HepG2 (cell line): ENCODE results near the gene LAMB2. TPM values are rescaled to one million over a fixed set of nuclear protein-coding genes. Genes with fewer than 3 reads are reported as not detected.

Experiments used
- JUNB ChIP-seq: sonication (generic); formaldehyde crosslinking; IDR thresholded peaks from 2 replicates; pipeline ENCODE4 v1.8.0; 2022; ENCODE audit warnings: missing genetic modification reagents, mild to moderate bottlenecking, borderline replicate concordance
- JUND ChIP-seq: sonication (generic); formaldehyde crosslinking; IDR thresholded peaks from 2 replicates; pipeline ENCODE4 v1.8.0; 2022; ENCODE audit warnings: mild to moderate bottlenecking, missing genetic modification reagents
- KLF13 ChIP-seq: sonication (generic); formaldehyde crosslinking; IDR thresholded peaks from 2 replicates; pipeline ENCODE4 v1.4.0; 2020; ENCODE audit warnings: mild to moderate bottlenecking, missing genetic modification reagents
- SOX6 ChIP-seq, 2 experiments: fragments of 450-650 bp in 1 of 2; sonication (generic) in 1 of 2; formaldehyde crosslinking in 1 of 2; IDR thresholded peaks; 2 replicates each; pipeline versions ENCODE4 v1.4.0 to v1.6.1; 2017 to 2020; ENCODE audit warnings: antibody characterized with exemption in 1 of 2, mild to moderate bottlenecking in 1 of 2, missing genetic modification reagents in 1 of 2
- ZNF878 ChIP-seq: sonication (generic); formaldehyde crosslinking; IDR thresholded peaks from 2 replicates; pipeline ENCODE4 v1.8.1; 2023; ENCODE audit warnings: mild to moderate bottlenecking, missing genetic modification reagents, moderate library complexity
- polyA plus RNA-seq, 8 experiments: library from polyadenylated mRNA; depleted of rRNA in 3 of 8; stranded (reverse) in 7 of 8; unstranded in 1 of 8; fragments of >200 nt; fragmentation: Illumina TruSeq in 4 of 8; extraction: Trizol in 4 of 8; gene quantifications; 2 replicates each; pipeline versions ENCODE4 v1.2.1 to v1.2.3, GENCODE V29; 2011 to 2016; ENCODE audit warnings: low read depth in 4 of 8, missing spikeins in 1 of 8, mixed read lengths in 1 of 8; ENCODE audit not compliant: insufficient read depth in 1 of 8
- total RNA-seq, 5 experiments: library from RNA; depleted of rRNA; stranded (reverse); fragments of >200 nt; fragmentation: Illumina TruSeq; extraction: Trizol; gene quantifications; 2 replicates each; pipeline ENCODE4 v1.2.3, GENCODE V29; 2016; ENCODE audit warnings: low read depth in 1 of 5
- TF ChIP-seq, protein P1 (sequence below): sonication (generic); formaldehyde crosslinking; IDR thresholded peaks from 2 replicates; pipeline ENCODE4 v1.8.0; 2022; ENCODE audit warnings: mild to moderate bottlenecking, missing genetic modification reagents, moderate library complexity
- TF ChIP-seq, protein P2 (sequence below): sonication (generic); formaldehyde crosslinking; IDR thresholded peaks from 2 replicates; pipeline ENCODE4 v1.8.1; 2022; ENCODE audit warnings: low read depth, mild to moderate bottlenecking, missing genetic modification reagents
- TF ChIP-seq, protein P3 (sequence below): fragments of 450-650 bp; IDR thresholded peaks from 2 replicates; pipeline ENCODE4 v1.6.1; 2017; ENCODE audit warnings: mild to moderate bottlenecking
- TF ChIP-seq, protein P4 (sequence below): sonication (generic); formaldehyde crosslinking; IDR thresholded peaks from 2 replicates; pipeline ENCODE4 v1.4.0; 2020; ENCODE audit warnings: missing genetic modification reagents
- TF ChIP-seq, protein P5 (sequence below): sonication (generic); formaldehyde crosslinking; IDR thresholded peaks from 2 replicates; pipeline ENCODE4 v1.8.0; 2022; ENCODE audit warnings: low read depth, missing genetic modification reagents
- TF ChIP-seq, protein P6 (sequence below): sonication (generic); formaldehyde crosslinking; IDR thresholded peaks from 2 replicates; pipeline ENCODE4 v1.4.0; 2020; ENCODE audit warnings: missing genetic modification reagents, borderline replicate concordance

Gene LAMB2
- total and polyA plus RNA-seq, 2 of the 13 experiments (the other 11 are each of a cell fraction or from before 2014, with no cell fraction given) = 208 to 443 TPM

DNA sequence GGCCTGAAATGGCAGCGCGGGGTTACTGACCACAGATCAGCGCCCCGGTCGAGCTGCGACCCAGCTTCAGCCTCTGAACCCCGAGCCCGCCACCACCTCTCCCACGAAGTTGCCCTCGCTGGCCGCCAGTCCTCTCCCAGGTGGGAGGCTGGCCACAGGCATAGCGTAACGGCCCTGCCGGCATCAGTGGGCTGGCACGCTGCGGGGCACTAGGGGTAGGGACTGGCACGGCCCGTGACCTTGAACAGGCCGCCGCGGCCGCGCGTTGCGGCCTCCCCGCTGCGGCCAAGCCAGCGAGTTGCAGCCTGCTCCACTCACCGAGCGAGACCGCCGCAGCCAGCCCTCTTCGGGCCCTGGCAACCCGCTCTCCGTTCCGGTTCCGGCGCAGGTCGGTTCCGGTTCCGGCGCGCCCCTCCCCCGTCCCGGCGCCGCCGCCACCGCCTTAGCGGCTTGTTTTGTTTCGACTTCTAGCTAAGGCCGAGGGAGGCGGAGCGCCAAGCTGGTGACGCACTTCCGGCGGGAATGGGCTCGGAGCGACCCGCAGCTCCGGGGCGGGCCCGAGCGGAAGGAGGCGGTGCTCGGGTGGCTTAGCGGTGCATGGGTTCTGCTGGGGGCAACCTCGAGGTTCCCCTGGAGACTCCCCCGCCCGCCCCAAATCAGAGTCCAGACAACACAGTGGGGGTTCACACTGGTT lies 12.3 kb downstream of the LAMB2 start, which contains the start of gene USP19 (continued):
- TF ChIP-seq, protein P1, sequence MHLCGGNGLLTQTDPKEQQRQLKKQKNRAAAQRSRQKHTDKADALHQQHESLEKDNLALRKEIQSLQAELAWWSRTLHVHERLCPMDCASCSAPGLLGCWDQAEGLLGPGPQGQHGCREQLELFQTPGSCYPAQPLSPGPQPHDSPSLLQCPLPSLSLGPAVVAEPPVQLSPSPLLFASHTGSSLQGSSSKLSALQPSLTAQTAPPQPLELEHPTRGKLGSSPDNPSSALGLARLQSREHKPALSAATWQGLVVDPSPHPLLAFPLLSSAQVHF (CRISPR knock-in tag) = no peak
- TF ChIP-seq KLF13 (CRISPR knock-in tag) = no peak; the same call in 1 of the 2 replicates
- TF ChIP-seq, protein P2, sequence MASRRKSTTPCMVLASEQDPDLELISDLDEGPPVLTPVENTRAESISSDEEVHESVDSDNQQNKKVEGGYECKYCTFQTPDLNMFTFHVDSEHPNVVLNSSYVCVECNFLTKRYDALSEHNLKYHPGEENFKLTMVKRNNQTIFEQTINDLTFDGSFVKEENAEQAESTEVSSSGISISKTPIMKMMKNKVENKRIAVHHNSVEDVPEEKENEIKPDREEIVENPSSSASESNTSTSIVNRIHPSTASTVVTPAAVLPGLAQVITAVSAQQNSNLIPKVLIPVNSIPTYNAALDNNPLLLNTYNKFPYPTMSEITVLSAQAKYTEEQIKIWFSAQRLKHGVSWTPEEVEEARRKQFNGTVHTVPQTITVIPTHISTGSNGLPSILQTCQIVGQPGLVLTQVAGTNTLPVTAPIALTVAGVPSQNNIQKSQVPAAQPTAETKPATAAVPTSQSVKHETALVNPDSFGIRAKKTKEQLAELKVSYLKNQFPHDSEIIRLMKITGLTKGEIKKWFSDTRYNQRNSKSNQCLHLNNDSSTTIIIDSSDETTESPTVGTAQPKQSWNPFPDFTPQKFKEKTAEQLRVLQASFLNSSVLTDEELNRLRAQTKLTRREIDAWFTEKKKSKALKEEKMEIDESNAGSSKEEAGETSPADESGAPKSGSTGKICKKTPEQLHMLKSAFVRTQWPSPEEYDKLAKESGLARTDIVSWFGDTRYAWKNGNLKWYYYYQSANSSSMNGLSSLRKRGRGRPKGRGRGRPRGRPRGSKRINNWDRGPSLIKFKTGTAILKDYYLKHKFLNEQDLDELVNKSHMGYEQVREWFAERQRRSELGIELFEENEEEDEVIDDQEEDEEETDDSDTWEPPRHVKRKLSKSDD = peak; percentile 52; the same call in 1 of the 2 replicates
- TF ChIP-seq JUNB (CRISPR knock-in tag) = no peak
- TF ChIP-seq, protein P3, sequence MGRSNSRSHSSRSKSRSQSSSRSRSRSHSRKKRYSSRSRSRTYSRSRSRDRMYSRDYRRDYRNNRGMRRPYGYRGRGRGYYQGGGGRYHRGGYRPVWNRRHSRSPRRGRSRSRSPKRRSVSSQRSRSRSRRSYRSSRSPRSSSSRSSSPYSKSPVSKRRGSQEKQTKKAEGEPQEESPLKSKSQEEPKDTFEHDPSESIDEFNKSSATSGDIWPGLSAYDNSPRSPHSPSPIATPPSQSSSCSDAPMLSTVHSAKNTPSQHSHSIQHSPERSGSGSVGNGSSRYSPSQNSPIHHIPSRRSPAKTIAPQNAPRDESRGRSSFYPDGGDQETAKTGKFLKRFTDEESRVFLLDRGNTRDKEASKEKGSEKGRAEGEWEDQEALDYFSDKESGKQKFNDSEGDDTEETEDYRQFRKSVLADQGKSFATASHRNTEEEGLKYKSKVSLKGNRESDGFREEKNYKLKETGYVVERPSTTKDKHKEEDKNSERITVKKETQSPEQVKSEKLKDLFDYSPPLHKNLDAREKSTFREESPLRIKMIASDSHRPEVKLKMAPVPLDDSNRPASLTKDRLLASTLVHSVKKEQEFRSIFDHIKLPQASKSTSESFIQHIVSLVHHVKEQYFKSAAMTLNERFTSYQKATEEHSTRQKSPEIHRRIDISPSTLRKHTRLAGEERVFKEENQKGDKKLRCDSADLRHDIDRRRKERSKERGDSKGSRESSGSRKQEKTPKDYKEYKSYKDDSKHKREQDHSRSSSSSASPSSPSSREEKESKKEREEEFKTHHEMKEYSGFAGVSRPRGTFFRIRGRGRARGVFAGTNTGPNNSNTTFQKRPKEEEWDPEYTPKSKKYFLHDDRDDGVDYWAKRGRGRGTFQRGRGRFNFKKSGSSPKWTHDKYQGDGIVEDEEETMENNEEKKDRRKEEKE = no peak
- TF ChIP-seq, protein P4, sequence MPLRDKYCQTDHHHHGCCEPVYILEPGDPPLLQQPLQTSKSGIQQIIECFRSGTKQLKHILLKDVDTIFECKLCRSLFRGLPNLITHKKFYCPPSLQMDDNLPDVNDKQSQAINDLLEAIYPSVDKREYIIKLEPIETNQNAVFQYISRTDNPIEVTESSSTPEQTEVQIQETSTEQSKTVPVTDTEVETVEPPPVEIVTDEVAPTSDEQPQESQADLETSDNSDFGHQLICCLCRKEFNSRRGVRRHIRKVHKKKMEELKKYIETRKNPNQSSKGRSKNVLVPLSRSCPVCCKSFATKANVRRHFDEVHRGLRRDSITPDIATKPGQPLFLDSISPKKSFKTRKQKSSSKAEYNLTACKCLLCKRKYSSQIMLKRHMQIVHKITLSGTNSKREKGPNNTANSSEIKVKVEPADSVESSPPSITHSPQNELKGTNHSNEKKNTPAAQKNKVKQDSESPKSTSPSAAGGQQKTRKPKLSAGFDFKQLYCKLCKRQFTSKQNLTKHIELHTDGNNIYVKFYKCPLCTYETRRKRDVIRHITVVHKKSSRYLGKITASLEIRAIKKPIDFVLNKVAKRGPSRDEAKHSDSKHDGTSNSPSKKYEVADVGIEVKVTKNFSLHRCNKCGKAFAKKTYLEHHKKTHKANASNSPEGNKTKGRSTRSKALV (CRISPR knock-in tag) = no peak
- no peak for TF ChIP-seq ZNF878 (CRISPR knock-in tag)
- TF ChIP-seq, protein P5, sequence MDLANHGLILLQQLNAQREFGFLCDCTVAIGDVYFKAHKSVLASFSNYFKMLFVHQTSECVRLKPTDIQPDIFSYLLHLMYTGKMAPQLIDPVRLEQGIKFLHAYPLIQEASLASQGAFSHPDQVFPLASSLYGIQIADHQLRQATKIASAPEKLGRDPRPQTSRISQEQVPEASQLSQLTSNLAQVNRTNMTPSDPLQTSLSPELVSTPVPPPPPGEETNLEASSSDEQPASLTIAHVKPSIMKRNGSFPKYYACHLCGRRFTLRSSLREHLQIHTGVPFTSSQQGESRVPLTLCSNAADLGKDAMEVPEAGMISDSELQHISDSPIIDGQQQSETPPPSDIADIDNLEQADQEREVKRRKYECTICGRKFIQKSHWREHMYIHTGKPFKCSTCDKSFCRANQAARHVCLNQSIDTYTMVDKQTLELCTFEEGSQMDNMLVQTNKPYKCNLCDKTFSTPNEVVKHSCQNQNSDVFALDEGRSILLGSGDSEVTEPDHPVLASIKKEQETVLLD (CRISPR knock-in tag) = peak; percentile 100
- TF ChIP-seq SOX6 (IDR thresholded peaks at IDR 0.05) = no peak
- TF ChIP-seq SOX6 (CRISPR knock-in tag; IDR thresholded peaks at IDR 0.05) = peak; percentile 56
- TF ChIP-seq JUND (CRISPR knock-in tag) = no peak
- TF ChIP-seq, protein P6, sequence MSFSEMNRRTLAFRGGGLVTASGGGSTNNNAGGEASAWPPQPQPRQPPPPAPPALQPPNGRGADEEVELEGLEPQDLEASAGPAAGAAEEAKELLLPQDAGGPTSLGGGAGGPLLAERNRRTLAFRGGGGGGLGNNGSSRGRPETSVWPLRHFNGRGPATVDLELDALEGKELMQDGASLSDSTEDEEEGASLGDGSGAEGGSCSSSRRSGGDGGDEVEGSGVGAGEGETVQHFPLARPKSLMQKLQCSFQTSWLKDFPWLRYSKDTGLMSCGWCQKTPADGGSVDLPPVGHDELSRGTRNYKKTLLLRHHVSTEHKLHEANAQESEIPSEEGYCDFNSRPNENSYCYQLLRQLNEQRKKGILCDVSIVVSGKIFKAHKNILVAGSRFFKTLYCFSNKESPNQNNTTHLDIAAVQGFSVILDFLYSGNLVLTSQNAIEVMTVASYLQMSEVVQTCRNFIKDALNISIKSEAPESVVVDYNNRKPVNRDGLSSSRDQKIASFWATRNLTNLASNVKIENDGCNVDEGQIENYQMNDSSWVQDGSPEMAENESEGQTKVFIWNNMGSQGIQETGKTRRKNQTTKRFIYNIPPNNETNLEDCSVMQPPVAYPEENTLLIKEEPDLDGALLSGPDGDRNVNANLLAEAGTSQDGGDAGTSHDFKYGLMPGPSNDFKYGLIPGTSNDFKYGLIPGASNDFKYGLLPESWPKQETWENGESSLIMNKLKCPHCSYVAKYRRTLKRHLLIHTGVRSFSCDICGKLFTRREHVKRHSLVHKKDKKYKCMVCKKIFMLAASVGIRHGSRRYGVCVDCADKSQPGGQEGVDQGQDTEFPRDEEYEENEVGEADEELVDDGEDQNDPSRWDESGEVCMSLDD (CRISPR knock-in tag) = peak; percentile 46; the same call in 1 of the 2 replicates
